Tibial nerve (tissue), 4 donors: ENCODE measurements around the gene DYNC2I2.

Experiments
- CTCF ChIP-seq, 5 experiments: fragments of 200-600 bp in 3 of 5; fragments of 450-650 bp in 2 of 5; sonication (generic) in 3 of 5; IDR thresholded peaks; one replicate each; pipeline ENCODE4 v1.5.1; 2016 to 2019; ENCODE audit warnings: antibody characterized with exemption in 5 of 5, mild to moderate bottlenecking in 3 of 5, moderate library complexity in 2 of 5
- EP300 ChIP-seq, 2 donors: sonication (generic); formaldehyde crosslinking; IDR thresholded peaks; one replicate each; pipeline ENCODE4 v1.6.1; 2017; ENCODE audit warnings: antibody characterized with exemption in 2 of 2, mild to moderate bottlenecking in 1 of 2
- POLR2A ChIP-seq, 2 donors: fragments of 450-650 bp; IDR thresholded peaks; one replicate each; pipeline ENCODE4 v1.6.1; 2017; ENCODE audit warnings: antibody characterized with exemption in 2 of 2, mild to moderate bottlenecking in 2 of 2, moderate library complexity in 2 of 2

GRCh38 chr9:128632066-128632465, 24.6 kb downstream of the DYNC2I2 start:
- TF ChIP-seq POLR2A (IDR thresholded peaks at IDR 0.05) (no peak), CTCF (IDR thresholded peaks at IDR 0.05) (no peak), EP300 (IDR thresholded peaks at IDR 0.05) (no peak)
